ENCODE data around the gene SLC24A5. TPM values are rescaled to one million over a fixed set of nuclear protein-coding genes. Genes with fewer than 3 reads are reported as not detected.

Gene SLC24A5
- total RNA-seq, 1 donor from 2014 or later: not detected

DNA sequence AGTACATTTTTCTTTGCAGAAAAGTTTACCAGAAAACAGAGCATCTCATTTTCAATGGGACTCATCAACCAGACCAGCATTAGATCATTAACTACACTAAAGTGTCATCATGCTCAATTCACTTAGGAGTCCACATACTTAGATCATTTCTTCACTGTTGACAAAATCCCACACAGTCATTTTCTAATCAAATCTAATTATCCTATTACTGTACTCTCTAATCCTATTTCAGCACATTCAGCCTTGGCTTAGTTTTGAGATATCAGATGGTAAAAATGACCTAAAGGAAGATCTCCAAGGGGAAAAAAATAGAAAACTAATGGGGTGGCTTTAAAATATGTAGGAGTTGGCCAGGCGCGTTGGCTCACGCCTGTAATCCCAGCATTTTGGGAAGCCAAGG, 65.5 kb downstream of the SLC24A5 start:
- TF ChIP-seq POLR2AphosphoS5 (IDR thresholded peaks at IDR 0.05; ENCODE audit: insufficient read depth in 1 of 2, low read depth in 1 of 2): no peak
- TF ChIP-seq, protein P1, sequence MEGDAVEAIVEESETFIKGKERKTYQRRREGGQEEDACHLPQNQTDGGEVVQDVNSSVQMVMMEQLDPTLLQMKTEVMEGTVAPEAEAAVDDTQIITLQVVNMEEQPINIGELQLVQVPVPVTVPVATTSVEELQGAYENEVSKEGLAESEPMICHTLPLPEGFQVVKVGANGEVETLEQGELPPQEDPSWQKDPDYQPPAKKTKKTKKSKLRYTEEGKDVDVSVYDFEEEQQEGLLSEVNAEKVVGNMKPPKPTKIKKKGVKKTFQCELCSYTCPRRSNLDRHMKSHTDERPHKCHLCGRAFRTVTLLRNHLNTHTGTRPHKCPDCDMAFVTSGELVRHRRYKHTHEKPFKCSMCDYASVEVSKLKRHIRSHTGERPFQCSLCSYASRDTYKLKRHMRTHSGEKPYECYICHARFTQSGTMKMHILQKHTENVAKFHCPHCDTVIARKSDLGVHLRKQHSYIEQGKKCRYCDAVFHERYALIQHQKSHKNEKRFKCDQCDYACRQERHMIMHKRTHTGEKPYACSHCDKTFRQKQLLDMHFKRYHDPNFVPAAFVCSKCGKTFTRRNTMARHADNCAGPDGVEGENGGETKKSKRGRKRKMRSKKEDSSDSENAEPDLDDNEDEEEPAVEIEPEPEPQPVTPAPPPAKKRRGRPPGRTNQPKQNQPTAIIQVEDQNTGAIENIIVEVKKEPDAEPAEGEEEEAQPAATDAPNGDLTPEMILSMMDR (IDR thresholded peaks at IDR 0.05): no peak
- no peak for TF ChIP-seq POLR2A (IDR thresholded peaks at IDR 0.05)
- H3K27ac ChIP-seq: no peak overlapping the region
- intact Hi-C loops (cut with DNase I): no loop called here
- no peaks in the 10 kb centered on the region for H3K9me3 ChIP-seq
- no peaks in the 10 kb centered on the region for H3K27me3 ChIP-seq
- DNase-seq (ENCODE audit: extremely low spot score in 2 of 2): no peak
- H3K36me3 ChIP-seq: no peaks in the 10 kb centered on the region
- no peak overlapping the region for H3K4me3 ChIP-seq
- no peaks in the 10 kb centered on the region for H3K4me1 ChIP-seq

DNA sequence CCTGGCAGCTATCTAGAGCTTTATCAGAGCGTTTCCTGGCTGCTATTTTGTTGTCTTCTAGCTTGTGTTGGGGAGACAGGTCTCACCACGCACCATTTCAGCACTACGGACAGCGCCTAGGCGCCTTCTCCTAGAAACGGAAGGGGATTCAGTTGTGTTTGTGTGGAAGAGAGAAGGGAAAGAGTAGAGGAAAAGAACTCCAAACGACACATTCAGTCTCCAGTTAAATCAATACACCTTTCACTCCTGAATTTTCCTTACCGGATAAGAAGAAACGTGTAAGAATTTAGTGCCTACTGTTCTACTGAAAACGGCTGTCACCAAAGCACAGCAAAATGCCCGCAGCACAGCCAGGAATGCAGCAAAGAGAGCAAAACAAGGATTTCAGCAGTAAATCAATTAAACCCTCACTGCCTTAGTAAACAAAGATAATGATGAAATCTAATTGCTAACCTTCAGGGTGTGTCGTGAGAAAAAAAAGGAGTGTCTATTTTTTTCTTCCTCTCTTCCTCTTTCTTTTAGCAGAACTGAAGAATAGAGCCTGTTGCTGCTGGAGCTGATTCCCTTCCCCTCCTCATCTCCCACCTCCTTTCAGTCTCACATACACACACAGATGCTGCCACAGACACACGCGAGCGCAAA, 70.3 kb downstream of the SLC24A5 start:
- no peaks in the 10 kb centered on the region for H3K4me1 ChIP-seq
- no peaks in the 10 kb centered on the region for H3K9me3 ChIP-seq
- H3K36me3 ChIP-seq: no peaks in the 10 kb centered on the region
- TF ChIP-seq, protein P1 (IDR thresholded peaks at IDR 0.05): no peak
- TF ChIP-seq POLR2A (IDR thresholded peaks at IDR 0.05): no peak
- TF ChIP-seq POLR2AphosphoS5 (IDR thresholded peaks at IDR 0.05; ENCODE audit: insufficient read depth in 1 of 2, low read depth in 1 of 2): no peak
- no peaks in the 10 kb centered on the region for H3K27me3 ChIP-seq
- H3K4me3 ChIP-seq: no peak overlapping the region
- no peak overlapping the region for H3K27ac ChIP-seq
- no peak for DNase-seq (ENCODE audit: extremely low spot score in 2 of 2)
- intact Hi-C loops (cut with DNase I): no loop called here

DNA sequence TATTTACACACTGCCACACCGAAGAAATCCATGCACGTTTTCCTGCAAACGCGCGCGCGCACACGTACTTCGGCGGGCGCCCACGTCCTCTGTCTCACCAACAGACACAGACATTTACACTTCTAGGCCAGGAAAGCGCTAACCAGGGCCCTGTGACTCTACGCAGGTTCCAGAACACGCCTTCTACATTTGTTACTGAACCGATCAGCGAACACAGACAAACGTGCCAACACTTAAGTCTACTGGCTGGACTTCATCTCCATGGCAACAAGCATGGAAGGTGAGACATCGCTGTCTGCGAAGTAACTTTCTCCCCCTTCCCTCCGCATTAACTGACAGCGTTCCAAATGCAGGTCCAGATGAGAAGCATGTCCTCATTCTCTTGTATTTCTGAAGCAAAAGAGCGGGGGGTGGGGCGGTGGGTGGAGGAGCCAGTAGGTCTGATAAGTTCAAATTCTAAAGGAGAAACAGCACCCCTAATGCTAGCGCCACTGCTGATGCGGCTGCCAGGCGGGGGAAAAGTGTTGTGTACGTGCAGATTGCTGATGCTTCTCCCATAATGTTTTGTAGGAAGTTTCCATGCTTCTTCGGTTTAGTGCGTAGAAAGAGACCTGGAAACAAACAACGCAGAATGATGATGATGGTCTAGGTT, 70.9 kb downstream of the SLC24A5 start, which contains the start of gene CTXN2:
Gene CTXN2, plus strand, starts transcription at position 92 of the 652 bp plus-strand sequence. CDS start 9,636 bp downstream, outside the sequence.
- TF ChIP-seq POLR2A (IDR thresholded peaks at IDR 0.05) (no peak), POLR2AphosphoS5 (IDR thresholded peaks at IDR 0.05; ENCODE audit: insufficient read depth in 1 of 2, low read depth in 1 of 2) (no peak)
- TF ChIP-seq, protein P1 (IDR thresholded peaks at IDR 0.05): no peak
- Histone ChIP-seq H3K27ac (no peak within 1 kb of the TSS), H3K4me1 (no peaks in the 10 kb centered on the region), H3K27me3 (no peaks in the 10 kb centered on the region), H3K9me3 (no peaks in the 10 kb centered on the region), H3K36me3 (no peaks in the 10 kb centered on the region), H3K4me3 (no peak within 1 kb of the TSS)
- no peak for DNase-seq (ENCODE audit: extremely low spot score in 2 of 2)
- intact Hi-C loops (cut with DNase I): no loop called here

Other genes starting within 250 kb of the SLC24A5 start
- 7.1 TPM for gene MYEF2, start 57.3 kb downstream of the SLC24A5 start, total RNA-seq
- not detected for gene CTXN2, start 70.7 kb downstream of the SLC24A5 start, total RNA-seq
- not detected for gene SLC12A1, start 85.3 kb downstream of the SLC24A5 start, total RNA-seq
- 84.5 TPM for gene DUT, start 210.4 kb downstream of the SLC24A5 start, total RNA-seq

Measured in vagina (tissue), 2 donors.